ENCODE data around the gene ADAMTS17.

ADAMTS17 gene

DNA sequence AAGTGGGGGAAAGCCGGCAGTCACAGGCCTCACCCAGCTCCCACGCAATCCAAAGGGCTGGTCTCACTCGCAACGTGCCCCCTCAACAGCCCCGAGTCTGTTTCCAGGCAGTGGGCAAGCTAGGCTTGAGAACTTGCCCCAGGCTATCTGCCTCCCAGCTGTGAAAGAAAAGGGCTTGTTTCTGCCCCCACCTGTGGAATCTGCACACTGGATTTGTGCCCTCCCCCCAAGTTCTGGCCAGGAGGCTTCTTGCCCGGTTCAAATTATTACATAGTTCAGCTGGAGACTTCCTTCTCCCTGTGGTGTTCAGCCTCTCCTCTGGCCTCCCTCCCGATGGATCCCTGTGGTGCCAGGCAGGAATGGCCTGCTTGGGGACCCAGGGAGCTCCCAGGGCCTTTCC lies 324.6 kb downstream of the ADAMTS17 start:
- TF ChIP-seq, protein P1, sequence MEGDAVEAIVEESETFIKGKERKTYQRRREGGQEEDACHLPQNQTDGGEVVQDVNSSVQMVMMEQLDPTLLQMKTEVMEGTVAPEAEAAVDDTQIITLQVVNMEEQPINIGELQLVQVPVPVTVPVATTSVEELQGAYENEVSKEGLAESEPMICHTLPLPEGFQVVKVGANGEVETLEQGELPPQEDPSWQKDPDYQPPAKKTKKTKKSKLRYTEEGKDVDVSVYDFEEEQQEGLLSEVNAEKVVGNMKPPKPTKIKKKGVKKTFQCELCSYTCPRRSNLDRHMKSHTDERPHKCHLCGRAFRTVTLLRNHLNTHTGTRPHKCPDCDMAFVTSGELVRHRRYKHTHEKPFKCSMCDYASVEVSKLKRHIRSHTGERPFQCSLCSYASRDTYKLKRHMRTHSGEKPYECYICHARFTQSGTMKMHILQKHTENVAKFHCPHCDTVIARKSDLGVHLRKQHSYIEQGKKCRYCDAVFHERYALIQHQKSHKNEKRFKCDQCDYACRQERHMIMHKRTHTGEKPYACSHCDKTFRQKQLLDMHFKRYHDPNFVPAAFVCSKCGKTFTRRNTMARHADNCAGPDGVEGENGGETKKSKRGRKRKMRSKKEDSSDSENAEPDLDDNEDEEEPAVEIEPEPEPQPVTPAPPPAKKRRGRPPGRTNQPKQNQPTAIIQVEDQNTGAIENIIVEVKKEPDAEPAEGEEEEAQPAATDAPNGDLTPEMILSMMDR (IDR thresholded peaks at IDR 0.05; ENCODE audit: borderline replicate concordance, control extremely low read depth, extremely low read depth, insufficient read depth, missing control alignments) = no peak
- DNase-seq (ENCODE audit: low spot score) = no peak
- in situ Hi-C loops (cut with MboI; ENCODE audit: low sequenced_read_pairs, unreplicated experiment) = no loop called here

DNA sequence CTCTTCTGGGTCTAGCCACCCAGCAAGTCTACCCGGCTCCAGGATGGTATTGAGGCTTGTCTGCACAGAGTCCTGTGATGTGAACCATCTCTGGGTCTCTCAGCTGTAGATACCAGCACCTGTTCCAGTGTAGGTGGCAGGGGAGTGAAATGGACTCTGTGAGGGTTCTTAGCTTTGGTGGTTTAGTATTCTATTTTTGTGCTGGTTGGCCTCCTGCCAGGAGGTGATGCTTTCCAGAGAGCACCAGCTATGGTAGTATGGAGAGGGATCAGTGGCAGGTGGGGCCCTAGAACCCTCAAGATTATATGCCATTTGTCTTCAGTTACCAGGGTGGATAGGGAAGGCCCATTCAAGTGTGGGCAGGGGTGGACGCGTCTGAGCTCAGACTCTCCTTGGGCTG lies 325.1 kb downstream of the ADAMTS17 start:
- TF ChIP-seq, protein P1 (IDR thresholded peaks at IDR 0.05; ENCODE audit: borderline replicate concordance, control extremely low read depth, extremely low read depth, insufficient read depth, missing control alignments) = no peak
- in situ Hi-C loops (cut with MboI; ENCODE audit: low sequenced_read_pairs, unreplicated experiment) = no loop called here
- no peak for DNase-seq (ENCODE audit: low spot score)

- TF ChIP-seq, protein P1 (IDR thresholded peaks at IDR 0.05; ENCODE audit: borderline replicate concordance, control extremely low read depth, extremely low read depth, insufficient read depth, missing control alignments) = no peak
- in situ Hi-C loops (cut with MboI; ENCODE audit: low sequenced_read_pairs, unreplicated experiment) = no loop called here
- DNase-seq (ENCODE audit: low spot score) = no peak
Observed at GRCh38 chr15:100011235-100011634, 330.5 kb downstream of the ADAMTS17 start.

GRCh38 chr15:100009372-100009771 lies 332.4 kb downstream of the ADAMTS17 start:
- no peak for DNase-seq (ENCODE audit: low spot score)
- TF ChIP-seq, protein P1 (IDR thresholded peaks at IDR 0.05; ENCODE audit: borderline replicate concordance, control extremely low read depth, extremely low read depth, insufficient read depth, missing control alignments) = no peak
- in situ Hi-C loops (cut with MboI; ENCODE audit: low sequenced_read_pairs, unreplicated experiment) = no loop called here

GRCh38 chr15:100008258-100008657 lies 333.5 kb downstream of the ADAMTS17 start:
- DNase-seq (ENCODE audit: low spot score) = no peak
- TF ChIP-seq, protein P1 (IDR thresholded peaks at IDR 0.05; ENCODE audit: borderline replicate concordance, control extremely low read depth, extremely low read depth, insufficient read depth, missing control alignments) = no peak
- in situ Hi-C loops (cut with MboI; ENCODE audit: low sequenced_read_pairs, unreplicated experiment) = no loop called here

- TF ChIP-seq, protein P1 (IDR thresholded peaks at IDR 0.05; ENCODE audit: borderline replicate concordance, control extremely low read depth, extremely low read depth, insufficient read depth, missing control alignments) = no peak
- no peak for DNase-seq (ENCODE audit: low spot score)
- in situ Hi-C loops (cut with MboI; ENCODE audit: low sequenced_read_pairs, unreplicated experiment) = no loop called here
Observed at GRCh38 chr15:100007609-100008008, 334.2 kb downstream of the ADAMTS17 start.

DNA sequence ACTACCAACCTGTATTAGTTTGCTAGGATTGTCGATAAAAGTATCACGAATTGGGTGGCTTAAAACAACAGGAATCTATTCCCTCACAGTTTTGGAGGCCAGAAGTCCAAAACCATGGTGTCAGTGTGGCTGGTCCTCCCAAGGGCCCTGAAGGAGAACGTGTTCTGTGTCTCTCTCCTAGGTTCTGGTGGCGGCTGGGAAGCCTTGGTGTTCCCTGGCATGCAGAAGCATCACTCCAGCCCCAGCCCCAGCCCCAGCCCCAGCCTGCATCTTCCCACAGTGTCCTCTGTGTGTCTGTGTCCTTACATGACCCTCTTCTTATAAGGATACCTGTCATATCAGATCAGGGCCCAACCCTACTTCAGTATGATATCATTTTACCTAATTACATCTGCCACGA lies 336.1 kb downstream of the ADAMTS17 start:
- TF ChIP-seq, protein P1 (IDR thresholded peaks at IDR 0.05; ENCODE audit: borderline replicate concordance, control extremely low read depth, extremely low read depth, insufficient read depth, missing control alignments) = no peak
- in situ Hi-C loops (cut with MboI; ENCODE audit: low sequenced_read_pairs, unreplicated experiment) = no loop called here
- no peak for DNase-seq (ENCODE audit: low spot score)

All from GM13976 (cell line).